Stimulated activated CD8-positive, alpha-beta memory T cell treated with anti-CD3 and anti-CD28 coated beads, Interleukin-7, amount 100 ng/mL, for 24 hours (primary cell): Measurements from ENCODE around the gene KLK3.
A peak's percentile ranks its signal among the peaks of the same experiment; 100 is the strongest.

Source experiments
- DNase-seq: peaks from one replicate; pipeline ENCODE4 v3.0.0-alpha.2; 2020; ENCODE audit warnings: low read depth

Gene KLK3

DNA sequence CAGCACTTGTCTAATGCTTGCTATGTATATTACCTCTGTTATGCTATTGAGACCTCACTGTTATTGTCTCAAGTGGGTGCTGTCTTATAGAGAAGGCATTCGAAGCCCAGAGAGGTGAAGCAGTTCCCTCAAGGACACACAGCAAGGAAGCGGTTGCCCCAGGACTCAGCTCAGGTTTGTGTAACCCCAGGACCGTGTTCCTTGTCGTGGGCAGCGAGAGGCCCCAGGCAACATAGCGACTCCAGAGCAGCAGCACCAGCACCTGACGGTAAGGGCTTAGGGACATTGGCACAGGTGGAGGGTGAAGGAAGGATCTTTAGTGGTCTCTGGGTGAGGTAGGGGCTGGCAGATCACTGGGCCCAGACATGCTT lies 23.7 kb upstream of the KLK3 start:
- DNase-seq = no peak

DNA sequence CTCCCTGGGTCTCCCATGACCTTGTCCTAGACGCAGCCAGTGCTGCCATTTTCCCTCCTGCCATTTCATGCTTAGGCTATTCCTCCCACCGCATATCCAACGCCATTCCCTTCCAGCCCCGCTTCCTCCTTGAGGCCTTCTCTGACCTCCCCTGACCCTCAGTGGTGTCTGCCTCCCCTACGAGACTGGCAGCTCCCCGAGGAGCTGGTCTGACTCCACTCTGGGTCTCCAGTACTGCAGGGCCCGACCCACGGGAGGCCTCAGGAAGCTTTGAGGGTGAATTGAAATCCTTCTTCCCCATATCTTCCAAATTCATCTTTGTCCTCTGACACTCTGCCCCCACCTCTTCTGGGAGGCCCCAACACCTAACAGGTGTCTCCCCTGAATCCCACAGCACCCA lies 22.0 kb upstream of the KLK3 start:
- no peak for DNase-seq

DNA sequence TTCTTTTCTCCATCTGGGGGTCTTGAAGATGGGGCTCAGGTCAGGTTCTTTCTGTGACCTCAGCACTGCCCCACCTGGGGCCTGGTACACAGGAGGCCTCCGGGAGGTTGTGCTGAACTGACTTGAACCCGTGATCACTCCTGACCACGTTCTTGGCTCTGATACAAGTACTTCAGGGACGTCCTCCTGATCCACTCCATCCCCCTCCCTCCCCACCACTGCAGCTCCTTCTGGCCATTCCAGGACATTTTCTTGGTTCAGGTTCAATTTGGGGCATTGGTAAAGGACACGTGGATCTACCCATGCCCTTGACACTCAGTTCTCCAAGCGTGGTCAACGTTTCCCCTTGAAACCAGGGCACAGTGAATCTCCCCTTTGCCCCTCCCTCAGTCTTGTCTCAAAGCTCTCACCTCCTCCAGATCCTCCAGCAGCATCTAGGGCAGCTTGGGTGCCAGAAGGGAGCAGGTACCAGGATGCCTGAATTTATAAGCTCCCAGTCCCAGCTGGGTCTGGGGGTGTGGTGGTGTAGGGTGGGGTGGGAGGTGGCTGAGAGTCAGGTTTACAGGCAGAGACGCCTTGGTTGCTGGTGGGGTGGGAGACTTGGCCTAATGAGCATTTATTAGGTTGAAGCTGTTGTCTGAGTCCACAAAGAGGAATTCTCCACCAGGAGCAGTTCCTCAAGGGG lies 21.5 kb upstream of the KLK3 start, which contains the start of gene KLK15:
KLK15 (minus strand) TSS at position 458 of the 685 bp plus-strand sequence. CDS start 2,082 bp downstream, outside the sequence.
- DNase-seq = no peak

DNA sequence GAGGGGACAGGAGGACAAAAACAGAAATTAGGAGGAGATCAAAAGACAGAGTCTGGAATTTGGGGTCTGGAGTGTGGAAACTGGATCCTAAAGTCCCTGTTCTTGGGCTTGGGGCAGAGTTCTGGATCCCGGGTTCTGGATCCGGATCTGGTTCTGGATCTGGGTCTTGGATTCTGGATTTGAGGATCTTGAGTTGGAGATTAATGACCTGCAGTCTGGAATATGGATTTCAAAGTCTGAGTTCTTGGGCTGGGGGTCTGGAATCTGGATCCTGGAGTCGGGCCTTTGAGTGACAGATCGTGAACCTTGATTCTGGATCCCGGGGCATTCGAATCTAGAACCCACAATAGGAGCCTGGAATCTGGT lies 20.9 kb upstream of the KLK3 start:
- DNase-seq = no peak

DNA sequence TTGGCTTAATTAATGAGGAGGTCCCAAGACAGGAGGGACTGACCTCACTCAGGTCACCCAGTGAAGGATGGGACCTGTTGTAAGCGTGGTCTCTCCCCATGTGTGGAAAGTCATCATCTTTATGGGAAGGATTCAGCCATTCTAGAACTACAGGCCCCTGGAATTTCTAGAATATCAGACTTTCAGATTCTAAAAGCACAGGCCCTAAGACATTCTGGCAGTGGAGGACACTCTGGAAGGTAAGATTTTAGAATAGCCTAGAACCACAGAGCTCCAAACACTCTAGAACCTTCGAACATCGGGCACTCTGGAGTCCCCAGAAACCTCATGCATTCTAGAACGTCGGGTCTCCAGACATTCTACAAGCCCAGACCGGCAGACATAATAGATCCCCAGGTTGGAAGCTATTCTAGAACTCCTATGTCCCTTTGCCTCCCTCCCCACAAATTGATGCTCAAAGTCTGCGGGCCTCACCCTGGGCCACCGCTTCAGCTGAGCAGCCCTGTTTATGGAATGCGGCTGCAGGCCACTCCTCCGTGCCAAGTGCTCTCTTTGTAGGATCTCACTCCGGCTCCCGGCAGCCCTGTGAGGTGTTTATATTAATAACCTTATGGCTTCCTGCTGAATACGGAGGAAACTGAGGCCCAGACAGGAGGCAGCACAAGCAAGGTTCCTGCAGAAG lies 19.5 kb upstream of the KLK3 start:
- DNase-seq = no peak

DNA sequence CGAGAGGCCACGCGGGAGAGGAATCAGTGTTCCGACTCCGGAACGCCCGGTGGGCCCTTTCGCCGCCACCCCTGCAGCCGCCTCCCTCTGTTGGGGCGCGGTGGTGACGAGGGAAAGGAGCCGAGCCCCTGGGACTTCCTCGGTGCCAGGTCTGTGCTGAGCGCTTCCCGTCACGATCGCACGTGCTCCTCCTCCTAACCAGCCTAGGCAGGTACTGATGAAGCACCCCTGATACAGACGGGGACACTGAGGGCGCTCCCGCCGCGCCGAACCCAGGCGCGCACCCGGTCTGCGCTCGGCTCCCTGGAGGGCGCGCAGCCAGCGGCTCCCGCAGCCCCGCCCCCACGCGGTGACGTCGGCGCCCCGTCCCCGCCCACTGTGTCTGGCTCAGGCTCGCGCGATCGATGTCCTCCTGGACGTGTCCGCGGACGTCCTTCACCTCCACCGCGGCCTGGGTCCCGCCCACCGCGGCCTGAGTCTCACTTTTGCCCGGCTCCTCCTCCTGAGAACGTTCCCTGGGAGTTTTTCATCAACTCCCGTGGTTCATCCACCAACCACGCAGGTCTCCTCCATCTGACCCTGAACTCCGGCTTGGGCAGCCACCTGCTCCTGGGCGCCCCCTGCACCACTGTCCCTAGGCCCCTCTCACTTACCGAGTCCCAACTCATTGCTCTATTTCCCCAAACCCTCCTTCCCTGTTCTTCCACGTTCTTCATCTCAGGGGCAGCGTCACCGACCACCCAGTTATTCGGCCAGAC lies 18.8 kb upstream of the KLK3 start:
- peak; percentile 57 for DNase-seq

DNA sequence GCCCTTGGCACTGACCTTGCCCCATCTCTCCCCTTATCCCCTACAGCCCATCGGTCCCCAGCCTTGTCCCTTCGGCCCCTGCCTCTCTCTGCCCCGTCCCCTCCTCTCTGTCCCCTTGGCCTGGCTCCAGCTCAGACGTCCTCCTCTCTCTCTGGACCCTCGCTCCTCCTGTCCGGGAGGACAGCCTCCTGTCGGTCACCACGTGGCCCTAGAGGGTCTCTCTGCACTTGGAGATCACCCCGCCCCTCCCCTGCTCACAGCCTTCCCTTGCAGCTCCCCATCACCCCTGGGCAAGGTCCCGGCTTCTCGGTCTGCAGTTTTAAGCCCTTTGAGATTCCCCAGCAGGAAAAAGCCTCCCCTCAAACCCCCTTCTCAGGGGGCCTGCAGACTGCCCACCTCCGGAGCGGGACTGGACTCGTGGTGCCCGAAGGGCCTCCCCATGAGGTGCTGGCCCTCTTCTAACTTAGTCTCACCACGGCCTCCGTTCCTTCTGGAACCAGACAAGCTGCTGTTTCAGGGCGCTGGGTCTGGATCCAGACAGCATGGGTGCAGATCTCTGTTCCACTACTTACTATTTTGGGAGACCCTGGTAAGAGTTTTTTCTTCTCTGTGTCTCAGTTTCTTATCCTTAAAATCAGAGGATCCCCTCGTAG lies 18.0 kb upstream of the KLK3 start:
- no peak for DNase-seq

DNA sequence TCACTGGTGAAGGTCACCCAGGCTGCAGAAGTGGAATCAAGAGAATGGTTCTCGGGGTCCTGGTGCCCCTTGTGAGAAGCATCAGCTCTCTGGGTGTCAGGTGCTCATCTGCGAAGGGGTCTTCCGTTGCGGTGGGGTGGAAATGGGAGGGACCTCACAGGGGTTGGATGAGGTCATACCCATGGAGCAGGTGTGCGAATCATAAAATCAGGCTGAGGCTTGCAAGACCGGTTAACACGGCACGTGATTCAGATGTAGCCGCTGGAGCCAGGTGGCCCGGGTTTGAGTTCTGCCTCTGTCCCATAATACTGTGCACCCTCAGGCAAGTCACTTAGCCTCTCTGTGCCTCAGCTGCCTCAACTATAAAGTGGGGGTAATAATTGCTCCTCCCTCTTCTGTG lies 17.4 kb upstream of the KLK3 start:
- no peak for DNase-seq

DNA sequence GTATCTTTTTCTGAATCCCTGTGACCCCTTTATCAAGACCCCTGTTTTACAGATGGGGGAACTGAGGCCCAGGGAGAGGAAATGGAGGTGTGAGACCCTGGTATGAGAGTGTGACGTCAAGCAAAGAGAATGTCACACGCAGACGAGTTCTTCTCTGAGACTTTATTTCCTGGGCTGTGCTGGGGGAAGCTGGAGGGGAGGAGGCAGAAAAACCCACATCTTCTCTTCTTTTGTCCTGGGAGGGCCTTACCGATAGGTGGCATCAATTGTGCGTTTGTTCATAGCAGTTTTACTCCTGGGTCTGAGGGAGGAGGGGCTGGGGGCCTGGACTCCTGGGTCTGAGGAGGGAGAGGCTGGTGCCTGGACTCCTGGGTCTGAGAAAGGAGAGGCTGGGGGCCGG lies 16.5 kb upstream of the KLK3 start:
- no peak for DNase-seq

DNA sequence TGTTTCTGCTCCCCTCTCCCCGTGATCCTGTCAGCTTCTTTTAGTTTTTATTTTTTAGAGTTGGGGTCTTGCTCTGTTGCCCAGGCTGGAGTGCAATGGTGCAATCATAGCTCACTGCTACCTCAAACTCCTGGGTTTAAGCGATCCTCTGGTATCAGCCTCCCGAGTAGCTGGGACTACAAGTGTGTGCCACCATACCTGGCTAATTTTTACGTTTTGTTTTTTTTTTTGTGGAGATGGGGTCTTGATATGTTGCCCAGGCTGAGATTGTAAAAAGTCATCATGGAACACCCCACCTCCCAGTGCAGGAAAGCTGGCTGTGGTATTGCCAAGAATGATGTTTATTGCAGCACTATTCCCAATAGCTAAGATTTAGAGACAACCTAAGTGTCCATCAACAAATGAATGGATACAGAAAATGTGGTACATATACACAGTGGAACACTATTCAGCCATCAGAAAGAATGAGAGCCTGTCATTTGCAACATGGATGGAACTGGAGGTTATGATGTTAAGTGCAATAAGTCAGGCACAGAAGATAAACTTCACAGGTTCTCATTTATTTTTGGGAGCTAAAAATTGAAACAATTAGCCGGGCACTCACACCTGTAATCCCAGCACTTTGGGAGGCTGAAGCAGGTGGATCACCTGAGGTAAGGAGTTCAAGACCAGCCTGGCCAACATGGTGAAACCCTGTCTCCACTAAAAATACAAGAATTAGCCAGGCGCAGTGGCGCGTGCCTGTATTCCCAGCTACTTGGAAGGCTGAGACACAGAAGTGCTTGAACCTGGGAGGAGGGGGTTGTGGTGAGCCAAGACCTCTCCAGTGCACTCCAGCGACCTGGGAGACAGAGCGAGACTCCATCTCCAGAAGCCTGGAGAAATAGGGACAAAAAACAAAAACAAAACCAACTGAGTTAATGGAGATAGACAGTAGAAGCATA lies 14.7 kb upstream of the KLK3 start:
- DNase-seq = no peak

DNA sequence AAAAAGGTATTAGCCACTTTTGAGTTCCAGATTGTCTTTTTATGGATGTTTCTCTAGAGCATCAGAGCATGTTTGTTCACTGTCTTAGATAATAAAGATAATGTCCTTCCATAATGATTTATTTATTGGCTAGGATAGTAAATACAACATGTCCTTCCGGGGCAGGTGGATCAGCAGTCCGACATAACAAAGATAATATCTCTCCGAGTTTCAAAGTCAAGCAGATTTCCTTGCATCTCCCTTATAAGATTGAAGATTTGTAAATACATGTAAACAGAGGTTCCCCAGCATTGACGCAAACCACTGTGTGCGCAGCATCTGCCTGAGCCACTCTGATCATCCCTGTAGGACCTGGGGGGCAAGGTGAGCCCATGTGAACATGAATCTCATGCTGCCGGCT lies 12.6 kb upstream of the KLK3 start:
- DNase-seq = no peak

DNA sequence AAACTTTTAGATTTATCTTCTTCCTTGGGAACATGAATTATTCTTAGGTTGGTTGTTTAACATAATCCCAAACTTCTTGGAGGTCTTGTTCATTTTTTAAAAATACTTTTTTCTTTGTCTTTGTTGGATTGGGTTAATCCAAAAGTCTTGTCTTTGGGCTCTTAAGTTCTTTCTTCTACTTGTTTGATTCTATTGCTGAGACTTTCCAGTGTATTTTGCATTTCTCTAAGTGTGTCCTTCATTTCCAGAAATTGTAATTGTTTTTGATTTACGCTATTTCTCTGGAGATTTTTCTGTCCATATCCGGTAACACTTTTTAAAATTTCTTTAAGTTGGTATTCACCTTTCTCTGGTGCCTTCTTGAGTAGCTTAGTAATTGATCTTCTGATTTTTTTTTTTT lies 11.5 kb upstream of the KLK3 start:
- no peak for DNase-seq

DNA sequence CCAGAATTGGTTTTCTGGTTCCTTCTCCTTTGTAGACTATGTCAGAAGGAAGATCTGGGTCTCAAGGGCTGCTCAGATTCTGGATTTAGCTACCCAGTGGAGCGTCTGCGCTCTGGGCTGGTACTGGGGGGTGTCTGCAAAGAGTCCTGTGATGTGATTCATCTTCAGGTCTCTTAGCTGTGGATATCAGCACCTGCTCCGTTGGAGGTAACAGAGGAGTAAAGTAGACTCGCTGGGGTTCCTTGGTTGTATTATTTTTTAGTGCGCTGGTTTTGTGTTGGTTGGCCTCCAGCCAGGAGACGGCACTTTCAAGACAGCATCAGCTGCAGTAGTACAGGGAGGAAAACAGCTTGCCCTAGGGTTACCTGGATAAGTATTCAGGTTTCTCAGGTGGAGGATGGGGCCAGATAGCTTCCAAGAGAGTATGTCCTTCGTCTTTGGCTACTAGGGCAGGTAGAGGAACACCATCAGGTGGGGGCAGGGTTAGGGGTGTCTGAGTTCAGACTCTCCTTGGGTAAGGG lies 11.0 kb upstream of the KLK3 start:
- DNase-seq = no peak

DNA sequence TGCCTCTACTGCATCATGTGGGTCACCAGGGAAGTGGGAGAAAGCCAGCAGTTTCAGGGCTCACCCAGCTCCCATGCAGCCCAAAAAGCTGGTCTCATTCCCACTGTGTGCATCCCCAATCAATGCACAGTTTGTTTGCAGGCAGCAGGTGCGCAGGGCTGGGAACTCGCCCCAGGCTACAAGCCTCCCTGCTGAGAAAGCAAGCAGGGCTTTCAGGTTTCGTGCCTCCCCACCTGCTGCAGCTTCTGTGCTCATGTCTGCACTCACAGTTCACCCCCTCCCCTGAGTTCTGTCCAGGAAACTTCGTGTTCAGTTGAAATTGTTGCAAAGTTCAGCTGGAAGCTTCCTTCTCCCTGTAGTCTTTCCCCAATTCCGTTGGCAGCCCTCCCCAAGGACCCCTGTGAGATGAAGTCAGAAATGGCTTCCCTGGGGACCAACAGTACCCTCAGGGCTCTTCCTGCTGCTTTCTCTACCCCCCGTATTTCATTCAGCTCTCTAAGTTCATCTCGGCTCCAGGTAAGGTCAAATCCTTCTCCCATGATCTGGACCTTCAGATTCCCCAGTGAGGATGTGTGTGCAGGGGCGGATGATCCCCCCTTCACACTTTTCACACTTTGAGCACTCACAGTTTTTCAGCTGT lies 10.3 kb upstream of the KLK3 start:
- DNase-seq = no peak

DNA sequence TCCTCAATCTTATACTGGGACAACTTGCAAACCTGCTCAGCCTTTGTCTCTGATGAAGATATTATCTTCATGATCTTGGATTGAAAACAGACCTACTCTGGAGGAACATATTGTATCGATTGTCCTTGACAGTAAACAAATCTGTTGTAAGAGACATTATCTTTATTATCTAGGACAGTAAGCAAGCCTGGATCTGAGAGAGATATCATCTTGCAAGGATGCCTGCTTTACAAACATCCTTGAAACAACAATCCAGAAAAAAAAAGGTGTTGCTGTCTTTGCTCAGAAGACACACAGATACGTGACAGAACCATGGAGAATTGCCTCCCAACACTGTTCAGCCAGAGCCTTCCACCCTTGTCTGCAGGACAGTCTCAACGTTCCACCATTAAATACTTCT lies 4.0 kb upstream of the KLK3 start:
- DNase-seq = no peak

DNA sequence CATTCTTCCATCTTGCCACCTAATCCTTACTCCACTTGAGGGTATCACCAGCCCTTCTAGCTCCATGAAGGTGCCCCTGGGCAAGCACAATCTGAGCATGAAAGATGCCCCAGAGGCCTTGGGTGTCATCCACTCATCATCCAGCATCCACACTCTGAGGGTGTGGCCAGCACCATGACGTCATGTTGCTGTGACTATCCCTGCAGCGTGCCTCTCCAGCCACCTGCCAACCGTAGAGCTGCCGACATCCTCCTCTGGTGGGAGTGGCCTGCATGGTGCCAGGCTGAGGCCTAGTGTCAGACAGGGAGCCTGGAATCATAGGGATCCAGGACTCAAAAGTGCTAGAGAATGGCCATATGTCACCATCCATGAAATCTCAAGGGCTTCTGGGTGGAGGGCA lies 3.1 kb upstream of the KLK3 start:
- DNase-seq = no peak

DNA sequence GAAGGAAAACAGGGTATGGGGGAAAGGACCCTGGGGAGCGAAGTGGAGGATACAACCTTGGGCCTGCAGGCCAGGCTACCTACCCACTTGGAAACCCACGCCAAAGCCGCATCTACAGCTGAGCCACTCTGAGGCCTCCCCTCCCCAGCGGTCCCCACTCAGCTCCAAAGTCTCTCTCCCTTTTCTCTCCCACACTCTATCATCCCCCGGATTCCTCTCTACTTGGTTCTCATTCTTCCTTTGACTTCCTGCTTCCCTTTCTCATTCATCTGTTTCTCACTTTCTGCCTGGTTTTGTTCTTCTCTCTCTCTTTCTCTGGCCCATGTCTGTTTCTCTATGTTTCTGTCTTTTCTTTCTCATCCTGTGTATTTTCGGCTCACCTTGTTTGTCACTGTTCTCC lies 2.7 kb downstream of the KLK3 start:
- no peak for DNase-seq

DNA sequence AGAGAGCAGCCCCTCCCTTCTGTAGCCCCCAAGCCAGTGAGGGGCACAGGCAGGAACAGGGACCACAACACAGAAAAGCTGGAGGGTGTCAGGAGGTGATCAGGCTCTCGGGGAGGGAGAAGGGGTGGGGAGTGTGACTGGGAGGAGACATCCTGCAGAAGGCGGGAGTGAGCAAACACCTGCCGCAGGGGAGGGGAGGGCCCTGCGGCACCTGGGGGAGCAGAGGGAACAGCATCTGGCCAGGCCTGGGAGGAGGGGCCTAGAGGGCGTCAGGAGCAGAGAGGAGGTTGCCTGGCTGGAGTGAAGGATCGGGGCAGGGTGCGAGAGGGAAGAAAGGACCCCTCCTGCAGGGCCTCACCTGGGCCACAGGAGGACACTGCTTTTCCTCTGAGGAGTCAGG lies 4.2 kb downstream of the KLK3 start:
- no peak for DNase-seq

DNA sequence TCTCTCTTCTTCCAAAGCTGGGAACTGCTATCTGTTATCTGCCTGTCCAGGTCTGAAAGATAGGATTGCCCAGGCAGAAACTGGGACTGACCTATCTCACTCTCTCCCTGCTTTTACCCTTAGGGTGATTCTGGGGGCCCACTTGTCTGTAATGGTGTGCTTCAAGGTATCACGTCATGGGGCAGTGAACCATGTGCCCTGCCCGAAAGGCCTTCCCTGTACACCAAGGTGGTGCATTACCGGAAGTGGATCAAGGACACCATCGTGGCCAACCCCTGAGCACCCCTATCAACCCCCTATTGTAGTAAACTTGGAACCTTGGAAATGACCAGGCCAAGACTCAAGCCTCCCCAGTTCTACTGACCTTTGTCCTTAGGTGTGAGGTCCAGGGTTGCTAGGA lies 5.1 kb downstream of the KLK3 start:
- DNase-seq = no peak

DNA sequence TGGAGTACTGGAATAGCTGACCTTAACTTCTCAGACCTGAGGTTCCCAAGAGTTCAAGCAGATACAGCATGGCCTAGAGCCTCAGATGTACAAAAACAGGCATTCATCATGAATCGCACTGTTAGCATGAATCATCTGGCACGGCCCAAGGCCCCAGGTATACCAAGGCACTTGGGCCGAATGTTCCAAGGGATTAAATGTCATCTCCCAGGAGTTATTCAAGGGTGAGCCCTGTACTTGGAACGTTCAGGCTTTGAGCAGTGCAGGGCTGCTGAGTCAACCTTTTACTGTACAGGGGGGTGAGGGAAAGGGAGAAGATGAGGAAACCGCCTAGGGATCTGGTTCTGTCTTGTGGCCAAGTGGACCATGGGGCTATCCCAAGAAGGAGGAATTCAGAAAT lies 6.3 kb downstream of the KLK3 start:
- DNase-seq = no peak
